ENCODE results near the gene EPG5.
"Not testable (repeated sequence)": the region's sequence is repeated elsewhere in the genome, so short reads cannot be mapped to it uniquely, and the experiment has no call there.

EPG5 gene

GRCh38 chr18:45836242-45837205, 130.6 kb downstream of the EPG5 start:
- FAIRE-seq = no peak

- no peak for FAIRE-seq
Observed at GRCh38 chr18:45835057-45835636, 132.0 kb downstream of the EPG5 start.

- FAIRE-seq = no peak
Observed at GRCh38 chr18:45834306-45834705, 132.8 kb downstream of the EPG5 start.

- no peak for FAIRE-seq
Observed at GRCh38 chr18:45833846-45834245, 133.3 kb downstream of the EPG5 start.

- FAIRE-seq = no peak
Observed at GRCh38 chr18:45830917-45831316, 136.2 kb downstream of the EPG5 start.

GRCh38 chr18:45829855-45830254, 137.3 kb downstream of the EPG5 start:
- FAIRE-seq = no peak

GRCh38 chr18:45828917-45829811, 138.0 kb downstream of the EPG5 start:
- FAIRE-seq = no peak

- FAIRE-seq = not testable (repeated sequence)
Observed at GRCh38 chr18:45826716-45827115, 140.4 kb downstream of the EPG5 start.

GRCh38 chr18:45826084-45826483, 141.0 kb downstream of the EPG5 start:
- FAIRE-seq = no peak

GRCh38 chr18:45825258-45826044, 141.7 kb downstream of the EPG5 start, which contains the start of gene SIGLEC15:
TSS of gene SIGLEC15 (plus strand) at chr18:45825675. CDS start at chr18:45825729, 54 bp downstream.
- no peak for FAIRE-seq

GRCh38 chr18:45821711-45822110, 145.4 kb downstream of the EPG5 start:
- FAIRE-seq = no peak

- FAIRE-seq = no peak
Observed at GRCh38 chr18:45821026-45821425, 146.1 kb downstream of the EPG5 start.

- FAIRE-seq = no peak
Observed at GRCh38 chr18:45820106-45820745, 146.9 kb downstream of the EPG5 start.

GRCh38 chr18:45818765-45819164, 148.4 kb downstream of the EPG5 start:
- not testable (repeated sequence) for FAIRE-seq

- no peak for FAIRE-seq
Observed at GRCh38 chr18:45817543-45817942, 149.6 kb downstream of the EPG5 start.

GRCh38 chr18:45814733-45815132, 152.4 kb downstream of the EPG5 start:
- FAIRE-seq = not testable (repeated sequence)

- FAIRE-seq = not testable (repeated sequence)
Observed at GRCh38 chr18:45807144-45807543, 160.0 kb downstream of the EPG5 start.

- no peak for FAIRE-seq
Observed at GRCh38 chr18:45806226-45806625, 160.9 kb downstream of the EPG5 start.

- FAIRE-seq = no peak
Observed at GRCh38 chr18:45805551-45805950, 161.6 kb downstream of the EPG5 start.

- no peak for FAIRE-seq
Observed at GRCh38 chr18:45802814-45803492, 164.2 kb downstream of the EPG5 start.

GRCh38 chr18:45801416-45802004, 165.6 kb downstream of the EPG5 start:
- FAIRE-seq = no peak
